Mesenchymal stem cell (in vitro differentiated cells and primary cell): ENCODE data around the gene UFSP1.
A peak's percentile ranks its signal among the peaks of the same experiment; 100 is the strongest.

Experiments
- DNase-seq: peaks from one replicate; pipeline ENCODE4 v3.0.0-alpha.2; 2013
- H2AFZ ChIP-seq: one replicate; pipeline ENCODE4 v1.6.1; 2013; ENCODE audit warnings: low read depth, mild to moderate bottlenecking, control low read depth, inconsistent platforms, low read length, moderate library complexity
- H2AK5ac ChIP-seq: 2 replicates; pipeline ENCODE4 v1.6.1; 2013; ENCODE audit warnings: low read length, moderate library complexity, mild to moderate bottlenecking, inconsistent platforms; ENCODE audit not compliant: severe bottlenecking
- H2BK120ac ChIP-seq: one replicate; pipeline ENCODE4 v1.6.1; 2013; ENCODE audit warnings: low read depth, mild to moderate bottlenecking, inconsistent platforms, low read length, moderate library complexity
- H2BK12ac ChIP-seq, 2 experiments: one replicate each; pipeline ENCODE4 v1.6.1; 2013; ENCODE audit warnings: inconsistent platforms in 2 of 2, low read length in 2 of 2, mild to moderate bottlenecking in 2 of 2, moderate library complexity in 2 of 2, control low read depth in 1 of 2
- H2BK15ac ChIP-seq: one replicate; pipeline ENCODE4 v1.6.1; 2013; ENCODE audit warnings: mild to moderate bottlenecking, low read depth, inconsistent platforms; ENCODE audit not compliant: poor library complexity, severe bottlenecking
- H2BK5ac ChIP-seq: 2 replicates; pipeline ENCODE4 v1.6.1; 2013; ENCODE audit warnings: low read depth, mild to moderate bottlenecking, low read length, control low read depth, inconsistent platforms; ENCODE audit not compliant: poor library complexity, severe bottlenecking
- H3K14ac ChIP-seq, 2 experiments: one replicate each; pipeline ENCODE4 v1.6.1; 2013; ENCODE audit warnings: inconsistent platforms in 2 of 2, low read length in 2 of 2, control low read depth in 1 of 2, mild to moderate bottlenecking in 1 of 2, moderate library complexity in 1 of 2
- H3K18ac ChIP-seq, 2 experiments: one replicate each; pipeline ENCODE4 v1.6.1; 2013; ENCODE audit warnings: inconsistent platforms in 2 of 2, low read length in 2 of 2, control low read depth in 1 of 2, low read depth in 1 of 2, mild to moderate bottlenecking in 1 of 2
- H3K23ac ChIP-seq, 2 experiments: one replicate each; pipeline ENCODE4 v1.6.1; 2013; ENCODE audit warnings: inconsistent platforms in 2 of 2, low read length in 2 of 2, mild to moderate bottlenecking in 2 of 2, moderate library complexity in 2 of 2, control low read depth in 1 of 2
- H3K27ac ChIP-seq: 2 replicates; pipeline ENCODE4 v1.5.1; 2013; ENCODE audit warnings: mild to moderate bottlenecking, moderate library complexity, low read length, control low read depth, inconsistent platforms; ENCODE audit not compliant: poor library complexity, severe bottlenecking
- H3K27me3 ChIP-seq, 2 experiments: 2 replicates each; pipeline versions ENCODE4 v1.6.1 to v1.7.0; 2013; ENCODE audit warnings: low read length in 2 of 2, mild to moderate bottlenecking in 2 of 2, moderate library complexity in 2 of 2, control low read depth in 1 of 2, inconsistent platforms in 1 of 2; ENCODE audit not compliant: control insufficient read depth in 1 of 2, insufficient read depth in 1 of 2
- H3K36me3 ChIP-seq, 2 experiments: 2 replicates each; pipeline versions ENCODE4 v1.6.1 to v1.7.0; 2013; ENCODE audit warnings: low read length in 2 of 2, control low read depth in 1 of 2, inconsistent platforms in 1 of 2, low read depth in 1 of 2, mild to moderate bottlenecking in 1 of 2; ENCODE audit not compliant: insufficient read depth in 2 of 2, control insufficient read depth in 1 of 2
- H3K4ac ChIP-seq, 2 experiments: one replicate each; pipeline ENCODE4 v1.6.1; 2013; ENCODE audit warnings: inconsistent platforms in 2 of 2, low read length in 2 of 2, mild to moderate bottlenecking in 2 of 2, moderate library complexity in 2 of 2, control low read depth in 1 of 2, low read depth in 1 of 2
- H3K4me1 ChIP-seq: 2 replicates; pipeline ENCODE4 v1.6.1; 2013; ENCODE audit warnings: low read depth, low read length, control low read depth; ENCODE audit not compliant: control insufficient read depth, insufficient read depth
- H3K4me2 ChIP-seq: 2 replicates; pipeline ENCODE4 v1.6.1; 2013; ENCODE audit warnings: low read length, mild to moderate bottlenecking, inconsistent platforms; ENCODE audit not compliant: poor library complexity, severe bottlenecking
- H3K4me3 ChIP-seq, 2 experiments: 2 replicates each; pipeline versions ENCODE4 v1.5.1 to v1.7.0; 2013; ENCODE audit warnings: low read length in 2 of 2, mild to moderate bottlenecking in 2 of 2, control low read depth in 1 of 2, low read depth in 1 of 2; ENCODE audit not compliant: insufficient read depth in 1 of 2
- H3K79me1 ChIP-seq: replicated peaks from 2 replicates; pipeline ENCODE4 v1.6.1; 2013; ENCODE audit warnings: mild to moderate bottlenecking, control low read depth, low read length, inconsistent platforms; ENCODE audit not compliant: poor library complexity, severe bottlenecking
- H3K9ac ChIP-seq: 2 replicates; pipeline ENCODE4 v1.7.0; 2013; ENCODE audit warnings: mild to moderate bottlenecking, low read length, moderate library complexity
- H3K9me3 ChIP-seq: 2 replicates; pipeline ENCODE4 v1.7.0; 2013; ENCODE audit warnings: mild to moderate bottlenecking, low read length; ENCODE audit not compliant: control insufficient read depth
- H4K8ac ChIP-seq: one replicate; pipeline ENCODE4 v1.6.1; 2013; ENCODE audit warnings: inconsistent platforms, mild to moderate bottlenecking, low read length, moderate library complexity
- H4K91ac ChIP-seq: one replicate; pipeline ENCODE4 v1.6.1; 2013; ENCODE audit warnings: mild to moderate bottlenecking, low read length, inconsistent platforms
- WGBS: methylation state at CpG from one replicate; pipeline ENCODE4 v1.1.7; 2013; ENCODE audit warnings: mixed read lengths; 5-methylcytosine and 5-hydroxymethylcytosine counted together

The UFSP1 gene

GRCh38 chr7:100885440-100886141 lies 3.9 kb downstream of the UFSP1 start:
- Histone ChIP-seq H3K36me3 (peaks cover 80 to 82% of the 10 kb centered on the region in 2 experiments), H2BK120ac (no peak overlapping the region), H4K91ac (no peak overlapping the region), H3K23ac (no peak overlapping the region), H3K4me1 (peaks cover 20% of the 10 kb centered on the region), H3K4me2 (no peak overlapping the region), H2BK12ac (no peak overlapping the region), H2BK5ac (no peak overlapping the region), H4K8ac (no peak overlapping the region), H3K9ac (no peak overlapping the region), H3K4ac (no peak overlapping the region), H3K4me3 (no peak overlapping the region), H3K9me3 (no peaks in the 10 kb centered on the region), H3K27ac (no peak overlapping the region), H3K79me1 (peaks cover 35% of the 10 kb centered on the region), H2AFZ (no peak overlapping the region), H2BK15ac (no peak overlapping the region), H3K14ac (no peak overlapping the region), H3K18ac (no peak overlapping the region), H2AK5ac (no peak overlapping the region), H3K27me3 (no peaks in the 10 kb centered on the region)
- 91% methylated on average over 22 of the region's 22 CpGs for WGBS
- no peak for DNase-seq

GRCh38 chr7:100884736-100885439 lies 4.6 kb downstream of the UFSP1 start:
- Histone ChIP-seq H2BK15ac (no peak overlapping the region), H3K4me1 (peaks cover 19% of the 10 kb centered on the region), H2AK5ac (no peak overlapping the region), H3K18ac (no peak overlapping the region), H2BK120ac (no peak overlapping the region), H2BK5ac (no peak overlapping the region), H3K4me3 (no peak overlapping the region), H3K9ac (no peak overlapping the region), H3K36me3 (peaks cover 84 to 88% of the 10 kb centered on the region in 2 experiments), H2BK12ac (no peak overlapping the region), H4K91ac (no peak overlapping the region), H3K23ac (no peak overlapping the region), H3K27ac (no peak overlapping the region), H3K27me3 (no peaks in the 10 kb centered on the region), H4K8ac (no peak overlapping the region), H3K9me3 (no peaks in the 10 kb centered on the region), H3K14ac (no peak overlapping the region), H3K4ac (no peak overlapping the region), H2AFZ (no peak overlapping the region), H3K4me2 (no peak overlapping the region), H3K79me1 (peaks cover 35% of the 10 kb centered on the region)
- WGBS: 93% methylated on average over 24 of the region's 29 CpGs
- no peak for DNase-seq

- Histone ChIP-seq H3K18ac (no peak overlapping the region), H3K4me2 (no peak overlapping the region), H4K8ac (no peak overlapping the region), H4K91ac (no peak overlapping the region), H3K27me3 (no peaks in the 10 kb centered on the region), H2AFZ (no peak overlapping the region), H2BK120ac (no peak overlapping the region), H3K14ac (no peak overlapping the region), H3K9me3 (no peaks in the 10 kb centered on the region), H3K9ac (peak overlapping the region; percentile 45), H3K4me1 (peaks cover 8% of the 10 kb centered on the region), H3K4me3 (no peak overlapping the region), H2AK5ac (no peak overlapping the region), H2BK15ac (no peak overlapping the region), H3K79me1 (peaks cover 34% of the 10 kb centered on the region), H2BK12ac (no peak overlapping the region), H3K27ac (no peak overlapping the region), H3K4ac (no peak overlapping the region), H2BK5ac (no peak overlapping the region), H3K36me3 (peaks cover 91 to 94% of the 10 kb centered on the region in 2 experiments), H3K23ac (no peak overlapping the region)
- no peak for DNase-seq
- WGBS: 97% methylated on average over 24 of the region's 24 CpGs
These were observed 6.6 kb downstream of the UFSP1 start for GRCh38 chr7:100882785-100883526.

GRCh38 chr7:100882201-100882600 lies 7.3 kb downstream of the UFSP1 start:
- Histone ChIP-seq H4K8ac (peak overlapping the region; percentile 45), H2AK5ac (no peak overlapping the region), H2BK120ac (no peak overlapping the region), H3K23ac (no peak overlapping the region), H3K27me3 (no peaks in the 10 kb centered on the region), H3K14ac (no peak overlapping the region), H2AFZ (no peak overlapping the region), H3K36me3 (peaks cover 89 to 92% of the 10 kb centered on the region in 2 experiments), H3K27ac (no peak overlapping the region), H2BK12ac (no peak overlapping the region), H3K9me3 (no peaks in the 10 kb centered on the region), H3K9ac (no peak overlapping the region), H3K4me2 (no peak overlapping the region), H4K91ac (no peak overlapping the region), H3K79me1 (peaks cover 33% of the 10 kb centered on the region), H3K18ac (no peak overlapping the region), H3K4me3 (no peak overlapping the region), H2BK15ac (no peak overlapping the region), H2BK5ac (no peak overlapping the region), H3K4me1 (peaks cover 9% of the 10 kb centered on the region), H3K4ac (no peak overlapping the region)
- DNase-seq: no peak
- WGBS: 94% methylated on average over 8 of the region's 9 CpGs
